HFFc6 (cell line): ENCODE results near the gene RIF1. TPM values are rescaled to one million over a fixed set of nuclear protein-coding genes. Genes with fewer than 3 reads are reported as not detected.

ENCODE experiments used
- DNase-seq: peaks from one replicate; pipeline ENCODE4 v3.0.0-alpha.2; 2018
- H3K27ac Mint-ChIP-seq: 2 replicates; pipeline ENCODE4 v1.8.0; 2020; ENCODE audit warnings: mild to moderate bottlenecking, mixed read lengths
- H3K27me3 Mint-ChIP-seq: 2 replicates; pipeline ENCODE4 v1.8.0; 2021; ENCODE audit warnings: mild to moderate bottlenecking, moderate library complexity, mixed read lengths; ENCODE audit not compliant: insufficient read depth
- H3K36me3 Mint-ChIP-seq: 2 replicates; pipeline ENCODE4 v1.8.0; 2021; ENCODE audit warnings: low read depth, mixed read lengths
- H3K4me1 Mint-ChIP-seq: 2 replicates; pipeline ENCODE4 v1.8.0; 2020; ENCODE audit warnings: low read depth, mixed read lengths
- H3K4me3 Mint-ChIP-seq: 2 replicates; pipeline ENCODE4 v1.8.0; 2020; ENCODE audit warnings: mild to moderate bottlenecking, moderate library complexity, mixed read lengths
- H3K9me3 Mint-ChIP-seq: 2 replicates; pipeline ENCODE4 v1.8.0; 2020; ENCODE audit warnings: mild to moderate bottlenecking, mixed read lengths
- CTCF ChIP-seq: fragments of 200-600 bp; sonication (generic); IDR thresholded peaks from 2 replicates; pipeline ENCODE4 v1.5.0; 2021; ENCODE audit warnings: antibody characterized with exemption, mild to moderate bottlenecking
- total RNA-seq, 6 experiments: library from RNA; stranded (reverse); fragmentation: NEBNext Ultra II Directional; extraction: Animal tissue kit (Norgen Biotek cat#: 25700); gene quantifications; 2 replicates in 1 of 6; 3 replicates in 5 of 6; pipeline ENCODE4 v1.2.3, GENCODE V29; 2021

Gene RIF1
- total RNA-seq, 6 experiments from 2014 or later = 26.3 to 34.1 (median 30.0) TPM

- DNase-seq = peak; percentile 1
- H3K4me1 Mint-ChIP-seq = no peaks in the 10 kb centered on the region
- H3K4me3 Mint-ChIP-seq = no peak overlapping the region
- no peaks in the 10 kb centered on the region for H3K9me3 Mint-ChIP-seq
- TF ChIP-seq CTCF = no peak
- peaks cover 41% of the 10 kb centered on the region for H3K36me3 Mint-ChIP-seq
- H3K27me3 Mint-ChIP-seq = no peaks in the 10 kb centered on the region; the same call in 1 of the 2 replicates
- H3K27ac Mint-ChIP-seq = no peak overlapping the region
Observed at GRCh38 chr2:151459358-151459757, 49.7 kb downstream of the RIF1 start.

- H3K4me3 Mint-ChIP-seq = no peak overlapping the region
- TF ChIP-seq CTCF = no peak
- H3K9me3 Mint-ChIP-seq = no peaks in the 10 kb centered on the region
- DNase-seq = no peak
- H3K4me1 Mint-ChIP-seq = no peaks in the 10 kb centered on the region
- H3K27ac Mint-ChIP-seq = no peak overlapping the region
- H3K36me3 Mint-ChIP-seq = peaks cover 70% of the 10 kb centered on the region
- no peaks in the 10 kb centered on the region for H3K27me3 Mint-ChIP-seq
Observed at GRCh38 chr2:151465771-151466170, 56.1 kb downstream of the RIF1 start.

GRCh38 chr2:151470556-151470955, 60.9 kb downstream of the RIF1 start:
- Mint-ChIP-seq H3K9me3 (no peaks in the 10 kb centered on the region), H3K4me1 (no peaks in the 10 kb centered on the region), H3K27me3 (no peaks in the 10 kb centered on the region), H3K36me3 (peaks cover 64% of the 10 kb centered on the region), H3K4me3 (no peak overlapping the region), H3K27ac (no peak overlapping the region)
- DNase-seq = no peak
- no peak for TF ChIP-seq CTCF

- no peak overlapping the region for H3K27ac Mint-ChIP-seq
- peaks cover 65% of the 10 kb centered on the region for H3K36me3 Mint-ChIP-seq
- no peak overlapping the region for H3K4me3 Mint-ChIP-seq
- no peaks in the 10 kb centered on the region for H3K27me3 Mint-ChIP-seq
- peaks cover 3% of the 10 kb centered on the region for H3K4me1 Mint-ChIP-seq
- TF ChIP-seq CTCF = no peak
- H3K9me3 Mint-ChIP-seq = no peaks in the 10 kb centered on the region
- DNase-seq = no peak
Observed at GRCh38 chr2:151472966-151473365, 63.3 kb downstream of the RIF1 start.

GRCh38 chr2:151475071-151475470, 65.4 kb downstream of the RIF1 start:
- TF ChIP-seq CTCF = no peak
- Mint-ChIP-seq H3K27ac (no peak overlapping the region), H3K9me3 (no peaks in the 10 kb centered on the region), H3K4me3 (no peak overlapping the region), H3K27me3 (no peaks in the 10 kb centered on the region), H3K36me3 (peaks cover 54% of the 10 kb centered on the region), H3K4me1 (peaks cover 14% of the 10 kb centered on the region)
- no peak for DNase-seq

GRCh38 chr2:151476287-151476686, 66.6 kb downstream of the RIF1 start:
- peaks cover 54% of the 10 kb centered on the region for H3K36me3 Mint-ChIP-seq

More at GRCh38 chr2:151476287-151476686, 66.6 kb downstream of the RIF1 start:
- Mint-ChIP-seq H3K27ac (no peak overlapping the region), H3K27me3 (no peaks in the 10 kb centered on the region), H3K4me3 (no peak overlapping the region), H3K9me3 (no peaks in the 10 kb centered on the region), H3K4me1 (peaks cover 14% of the 10 kb centered on the region)
- no peak for TF ChIP-seq CTCF
- DNase-seq = no peak
